HG03565 (cell line): ENCODE results near the gene ORAI3.

Source experiments
- ATAC-seq: cut with Tn5 transposase; IDR thresholded peaks from one replicate; pipeline ENCODE4 v1.9.1; 2021; ENCODE audit warnings: mild to moderate bottlenecking, moderate library complexity; ENCODE audit not compliant: unreplicated experiment

ORAI3 gene

GRCh38 chr16:30946671-30947540 lies 2.0 kb upstream of the ORAI3 start:
- ATAC-seq: no peak

- no peak for ATAC-seq
Measured at GRCh38 chr16:30947541-30947858, 1.4 kb upstream of the ORAI3 start.

GRCh38 chr16:30947859-30948666 lies 805 bp upstream of the ORAI3 start:
- no peak for ATAC-seq

GRCh38 chr16:30949650-30950515 lies 1.0 kb downstream of the ORAI3 start:
- peak; percentile 29 for ATAC-seq

- no peak for ATAC-seq
Measured at GRCh38 chr16:30950516-30951065, 1.7 kb downstream of the ORAI3 start.

GRCh38 chr16:30951193-30951592 lies 2.3 kb downstream of the ORAI3 start:
- ATAC-seq: no peak

- no peak for ATAC-seq
Measured at GRCh38 chr16:30951750-30952149, 2.9 kb downstream of the ORAI3 start.

- no peak for ATAC-seq
Measured at GRCh38 chr16:30953111-30953510, 4.2 kb downstream of the ORAI3 start.

- ATAC-seq: peak; percentile 27
Measured at GRCh38 chr16:30953511-30954124, 4.8 kb downstream of the ORAI3 start.

- no peak for ATAC-seq
Measured at GRCh38 chr16:30954993-30955392, 6.1 kb downstream of the ORAI3 start.

GRCh38 chr16:30956601-30957455 lies 8.0 kb downstream of the ORAI3 start:
- ATAC-seq: peak; percentile 22

- ATAC-seq: peak; percentile 47
Measured at GRCh38 chr16:30957456-30958174, 8.7 kb downstream of the ORAI3 start, which contains the start of gene SETD1A. TSS of gene SETD1A (plus strand) at chr16:30957754. CDS start at chr16:30958732, 978 bp downstream.

GRCh38 chr16:30958175-30959079 lies 9.6 kb downstream of the ORAI3 start:
- ATAC-seq: no peak

GRCh38 chr16:30961384-30961783 lies 12.5 kb downstream of the ORAI3 start:
- no peak for ATAC-seq

GRCh38 chr16:30963925-30964511 lies 15.2 kb downstream of the ORAI3 start:
- no peak for ATAC-seq

- no peak for ATAC-seq
Measured at GRCh38 chr16:30964574-30965226, 15.8 kb downstream of the ORAI3 start.

GRCh38 chr16:30965436-30965835 lies 16.6 kb downstream of the ORAI3 start:
- ATAC-seq: no peak
